NCI-H226 (cell line): ENCODE results near the gene TRIM67.
"Not testable (repeated sequence)": the region's sequence is repeated elsewhere in the genome, so short reads cannot be mapped to it uniquely, and the experiment has no call there.

Source experiments
- DNase-seq: peaks from one replicate; pipeline ENCODE4 v3.0.0-alpha.2; 2015

Gene TRIM67

DNA sequence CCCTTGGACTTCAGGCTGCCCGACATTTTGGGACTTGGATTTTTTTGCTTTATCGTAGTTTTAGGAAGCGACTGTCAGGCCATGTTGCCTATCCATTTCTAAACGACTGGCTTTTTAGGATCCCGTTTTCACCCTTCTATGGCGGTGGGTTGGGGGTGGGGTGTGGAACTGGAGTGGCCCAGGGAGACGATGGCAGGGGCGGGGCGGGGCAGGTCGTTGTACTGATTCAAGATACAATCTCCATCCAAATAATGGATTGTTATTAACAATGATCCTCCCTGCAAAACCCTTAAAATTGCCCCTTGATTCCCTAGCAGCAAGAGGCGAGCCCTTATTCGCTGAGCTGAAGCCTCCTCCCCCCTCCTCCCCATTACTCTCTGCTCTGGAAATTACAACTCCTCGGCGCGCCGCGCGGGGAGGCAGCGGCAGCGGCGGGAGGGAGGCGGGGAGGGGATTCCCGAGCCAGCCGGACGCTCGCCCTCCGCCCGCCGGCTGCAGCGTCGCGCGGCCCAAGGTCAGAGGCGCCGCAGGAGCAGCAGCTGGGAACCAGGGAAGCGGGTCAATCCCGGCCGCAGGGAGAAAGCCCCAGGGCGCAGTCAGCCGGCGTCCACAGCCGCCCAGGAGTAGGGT is at the start of gene TRIM67:
TSS of gene TRIM67 (plus strand) at position 392 of the 630 bp plus-strand sequence. CDS start 912 bp downstream, outside the sequence.
- no peak for DNase-seq

GRCh38 chr1:231116738-231117137 is 45.1 kb upstream of the TRIM67 start:
- DNase-seq, result no peak

DNA sequence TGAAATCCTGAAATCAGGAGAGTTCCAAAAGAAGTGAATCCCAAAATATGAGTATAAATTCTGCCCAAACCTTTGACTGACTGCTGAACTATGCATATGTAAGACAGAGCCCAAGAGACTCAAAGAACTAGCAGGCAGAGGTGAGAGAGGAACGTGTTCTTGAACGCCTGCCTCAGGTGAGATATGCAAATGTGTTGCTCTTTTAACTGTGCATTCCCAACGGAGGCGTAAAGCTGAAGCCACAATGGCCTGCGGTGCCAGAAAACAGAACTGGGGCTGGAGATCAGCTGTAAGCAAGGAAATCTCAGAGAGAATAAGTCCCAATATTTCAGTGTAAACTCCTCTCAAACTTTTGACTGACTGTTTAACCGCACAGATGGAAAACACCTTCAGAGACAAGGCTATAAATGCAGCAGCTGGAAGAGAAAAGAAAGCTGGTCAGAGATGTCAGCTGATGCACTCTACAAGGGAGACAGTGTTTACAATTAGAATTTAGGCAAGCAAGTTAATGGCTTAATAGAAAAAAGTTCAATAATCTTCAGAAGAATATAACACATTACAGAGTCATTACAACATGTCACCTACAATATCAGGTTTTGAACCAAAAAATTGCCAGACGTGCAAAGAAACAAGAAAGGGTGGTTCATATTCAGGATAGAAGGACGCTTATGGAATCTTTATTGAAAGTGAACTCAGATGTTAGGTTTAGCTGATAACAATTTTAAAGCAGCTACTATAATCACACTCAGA is 43.0 kb upstream of the TRIM67 start:
- no peak for DNase-seq

GRCh38 chr1:231121533-231121932 is 40.3 kb upstream of the TRIM67 start:
- DNase-seq, result no peak

DNA sequence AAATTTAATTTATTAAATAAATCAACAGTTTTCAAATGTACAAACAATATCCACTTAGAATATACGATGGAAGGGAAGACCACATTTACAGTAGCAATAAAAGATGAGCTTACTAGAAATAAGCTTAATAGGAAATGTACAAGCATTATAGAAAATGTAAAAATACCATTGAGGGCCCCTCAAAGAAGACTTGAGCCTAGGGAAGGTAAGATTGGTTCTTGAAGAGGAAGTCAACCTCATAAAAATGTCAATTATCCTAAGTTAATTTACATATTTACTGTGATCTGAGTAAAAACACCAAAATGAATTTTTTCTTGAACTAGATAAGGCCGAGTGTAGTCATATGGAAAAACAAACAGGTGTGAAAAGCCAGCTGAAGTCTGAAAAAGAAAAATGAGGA is 39.7 kb upstream of the TRIM67 start:
- DNase-seq, result no peak

GRCh38 chr1:231124746-231125145 is 37.1 kb upstream of the TRIM67 start:
- no peak for DNase-seq

GRCh38 chr1:231125972-231126580 is 35.8 kb upstream of the TRIM67 start:
- no peak for DNase-seq

GRCh38 chr1:231127106-231127505 is 34.8 kb upstream of the TRIM67 start:
- DNase-seq, result not testable (repeated sequence)

DNA sequence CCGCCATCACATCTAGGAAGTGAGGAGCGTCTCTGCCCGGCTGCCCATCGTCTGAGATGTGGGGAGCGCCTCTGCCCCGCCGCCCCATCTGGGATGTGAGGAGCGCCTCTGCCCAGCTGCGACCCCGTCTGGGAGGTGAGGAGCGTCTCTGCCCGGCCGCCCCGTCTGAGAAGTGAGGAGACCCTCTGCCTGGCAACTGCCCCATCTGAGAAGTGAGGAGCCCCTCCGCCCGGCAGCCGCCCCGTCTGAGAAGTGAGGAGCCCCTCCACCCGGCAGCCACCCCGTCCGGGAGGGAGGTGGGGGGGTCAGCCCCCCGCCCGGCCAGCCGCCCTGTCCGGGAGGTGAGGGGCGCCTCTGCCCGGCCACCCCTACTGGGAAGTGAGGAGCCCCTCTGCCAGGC is 33.4 kb upstream of the TRIM67 start:
- DNase-seq, result not testable (repeated sequence)

GRCh38 chr1:231130544-231130943 is 31.3 kb upstream of the TRIM67 start:
- no peak for DNase-seq

- not testable (repeated sequence) for DNase-seq
Measured at GRCh38 chr1:231132591-231132990, 29.3 kb upstream of the TRIM67 start.

DNA sequence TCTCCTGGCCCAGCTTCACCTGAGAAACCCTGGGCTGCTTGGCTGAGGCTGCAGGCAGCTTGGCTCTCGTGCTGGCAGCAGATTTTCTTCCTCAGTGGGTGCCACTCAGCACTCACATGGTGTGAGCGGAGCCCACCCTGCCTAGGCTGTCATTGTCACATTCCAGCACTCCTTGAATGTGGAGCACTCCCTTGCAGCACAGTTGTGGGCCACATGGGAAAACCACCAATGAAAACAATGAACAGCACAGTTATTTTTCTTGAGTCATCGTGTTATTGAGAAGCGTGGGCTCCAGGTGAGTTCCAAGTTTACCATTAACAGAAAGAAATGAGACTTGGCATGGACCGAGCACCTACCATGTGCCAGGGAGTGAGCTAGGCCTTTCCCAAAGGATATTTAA is 27.2 kb upstream of the TRIM67 start:
- DNase-seq, result no peak

GRCh38 chr1:231138236-231138635 is 23.6 kb upstream of the TRIM67 start:
- DNase-seq, result no peak

DNA sequence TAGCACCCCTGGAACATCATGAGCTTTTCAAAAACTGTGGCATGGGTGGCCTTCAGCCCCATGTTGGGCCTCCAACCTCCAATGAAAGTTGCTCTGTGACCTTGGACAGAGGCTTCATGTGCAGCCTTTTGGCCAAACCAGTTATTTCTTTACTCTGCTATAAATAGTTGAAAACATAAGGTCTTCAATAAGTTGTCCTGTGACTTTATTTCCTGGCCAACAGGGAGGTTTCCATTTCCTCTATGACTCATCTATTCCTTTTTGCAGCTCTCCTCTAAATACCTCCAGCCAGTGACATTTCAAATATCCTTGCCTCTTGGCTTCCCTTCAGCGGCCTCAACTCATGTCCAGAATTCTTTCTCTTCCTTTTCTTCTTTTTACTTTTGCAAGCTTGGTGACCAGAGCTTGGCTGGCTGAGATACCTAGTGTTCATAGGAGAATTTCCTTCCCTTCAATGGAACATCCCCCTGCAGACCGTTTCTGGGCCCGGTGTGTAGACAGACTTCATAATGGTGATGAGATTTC is 22.7 kb upstream of the TRIM67 start:
- peak; percentile 7 for DNase-seq

- peak; percentile 91 for DNase-seq
Measured at GRCh38 chr1:231139659-231140654, 21.9 kb upstream of the TRIM67 start.

- DNase-seq, result no peak
Measured at GRCh38 chr1:231144416-231145193, 17.3 kb upstream of the TRIM67 start.

GRCh38 chr1:231147896-231148295 is 14.0 kb upstream of the TRIM67 start:
- no peak for DNase-seq

DNA sequence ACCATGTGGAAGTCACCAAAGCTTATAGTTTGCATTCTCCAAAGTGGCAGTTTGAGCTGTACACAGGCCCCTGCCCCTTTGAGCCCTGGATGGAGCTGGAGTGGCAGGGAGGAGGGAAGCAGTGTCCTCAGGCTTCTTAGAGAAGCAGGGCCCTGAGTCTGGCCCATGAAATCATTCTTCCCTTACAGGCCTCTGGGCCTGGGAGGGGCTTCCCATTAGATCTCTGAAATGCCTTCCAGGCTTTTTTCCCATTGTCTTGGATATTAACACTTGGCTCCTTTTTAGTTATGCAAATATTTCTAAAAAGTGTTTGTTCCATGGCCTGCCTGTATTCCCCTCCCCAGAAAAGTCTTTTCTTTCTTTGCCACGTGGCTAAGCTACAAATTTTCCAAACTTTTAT is 10.0 kb upstream of the TRIM67 start:
- DNase-seq, result no peak

- no peak for DNase-seq
Measured at GRCh38 chr1:231153726-231154125, 8.1 kb upstream of the TRIM67 start.

- no peak for DNase-seq
Measured at GRCh38 chr1:231155808-231156207, 6.0 kb upstream of the TRIM67 start.

- DNase-seq, result no peak
Measured at GRCh38 chr1:231157311-231157710, 4.5 kb upstream of the TRIM67 start.

GRCh38 chr1:231158141-231158540 is 3.7 kb upstream of the TRIM67 start:
- not testable (repeated sequence) for DNase-seq
